NCI-H2227 (cell line): ENCODE data around the gene DKK1.

ENCODE experiments used
- DNase-seq: peaks from one replicate; lab custom pipeline; 2025; ENCODE audit not compliant: unreplicated experiment; lab: John Stamatoyannopoulos, UW

The DKK1 gene

GRCh38 chr10:52316500-52316899 lies 2.4 kb downstream of the DKK1 start:
- DNase-seq, result no peak

DNA sequence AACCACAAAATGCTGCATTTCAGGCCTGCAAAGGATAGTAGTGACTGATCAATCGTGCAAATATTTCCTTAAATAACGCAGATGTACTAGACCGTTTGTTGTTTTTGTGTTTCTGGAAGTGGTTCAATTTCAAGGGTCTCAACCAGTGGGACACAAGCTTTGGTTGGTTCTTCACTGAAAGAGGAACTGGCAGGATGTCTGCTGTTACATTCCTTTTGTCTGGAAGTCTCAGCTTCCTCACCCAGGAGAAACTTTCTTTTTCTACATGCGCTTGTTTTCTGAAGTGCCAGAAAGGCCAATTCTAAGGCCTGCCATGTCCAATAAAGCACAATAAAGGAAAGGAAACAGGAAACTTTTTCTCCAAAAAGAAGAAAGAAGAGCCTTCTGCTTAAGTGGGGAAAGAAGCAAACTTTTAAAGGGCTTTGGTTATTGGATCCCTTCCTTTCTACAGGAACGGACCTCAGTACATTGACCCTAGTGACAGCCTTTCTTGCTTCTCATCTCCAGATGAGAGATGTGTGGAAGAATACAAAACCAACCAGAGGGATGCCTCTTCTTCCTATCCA lies 4.1 kb downstream of the DKK1 start:
- DNase-seq, result no peak

DNA sequence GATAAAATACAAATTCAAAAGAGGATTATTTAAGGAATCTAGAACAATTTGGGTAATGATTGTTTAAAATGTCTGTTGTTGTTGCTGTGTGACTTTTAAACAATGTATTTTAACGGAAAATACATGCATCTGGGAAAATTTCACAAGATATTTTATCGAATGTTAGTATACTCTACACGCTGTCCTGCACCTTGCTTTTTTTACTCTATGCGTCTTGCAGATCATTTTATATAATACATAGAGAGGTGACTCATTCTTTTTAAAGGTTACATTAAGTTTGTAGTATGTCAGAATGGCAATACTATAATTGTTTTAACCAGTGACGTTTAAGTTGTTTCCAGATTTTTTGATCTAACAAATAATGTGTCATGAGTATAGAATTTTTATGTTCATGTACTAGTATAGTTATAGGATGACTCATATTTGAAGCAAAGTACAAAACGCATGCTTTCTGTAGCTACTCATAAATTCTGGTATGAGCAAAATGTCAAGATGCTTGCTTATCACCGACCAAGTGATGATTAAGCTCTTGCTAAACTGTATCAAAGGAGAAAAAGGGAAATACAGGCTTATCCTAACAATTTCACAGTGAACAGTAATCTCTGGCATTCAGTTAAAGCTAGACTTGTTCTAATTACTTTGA lies 4.9 kb downstream of the DKK1 start:
- no peak for DNase-seq

DNA sequence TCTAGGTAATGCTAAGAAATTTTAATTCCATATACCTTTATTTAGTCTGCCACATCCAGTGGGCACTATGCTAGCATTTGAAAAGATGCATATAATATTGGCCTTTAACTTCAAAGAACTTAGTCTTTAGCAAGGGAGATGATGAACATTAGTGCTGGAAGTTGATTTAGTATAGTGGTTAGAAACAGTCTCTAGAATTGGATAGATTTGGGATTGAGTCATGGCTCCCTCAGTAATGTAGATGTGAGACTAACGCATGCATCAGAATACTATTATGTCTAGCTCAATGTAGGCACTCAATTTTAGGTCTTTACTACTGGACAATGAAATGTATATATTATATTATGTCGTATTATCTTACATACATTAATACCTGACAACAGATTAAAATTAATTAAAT lies 5.8 kb downstream of the DKK1 start:
- no peak for DNase-seq

DNA sequence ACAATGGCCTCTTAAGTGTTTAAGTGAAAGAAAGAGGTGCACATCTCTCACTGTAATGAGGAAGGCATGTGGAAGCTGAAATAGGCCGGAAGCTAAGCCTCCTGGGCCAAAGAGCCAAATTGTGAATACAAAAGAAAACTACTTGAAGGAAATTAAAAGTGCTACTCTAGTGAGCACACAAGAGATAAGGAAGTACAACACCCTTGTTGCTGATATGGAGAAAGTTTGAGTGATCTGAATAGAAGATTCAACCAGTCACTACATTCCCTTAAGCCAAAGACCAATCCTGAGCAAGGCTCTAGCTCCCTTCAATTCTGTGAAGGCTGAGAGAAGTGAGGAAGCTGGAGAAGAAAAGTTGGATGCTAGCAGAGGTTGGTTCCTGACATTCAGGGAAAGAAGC lies 8.2 kb downstream of the DKK1 start:
- no peak for DNase-seq

DNA sequence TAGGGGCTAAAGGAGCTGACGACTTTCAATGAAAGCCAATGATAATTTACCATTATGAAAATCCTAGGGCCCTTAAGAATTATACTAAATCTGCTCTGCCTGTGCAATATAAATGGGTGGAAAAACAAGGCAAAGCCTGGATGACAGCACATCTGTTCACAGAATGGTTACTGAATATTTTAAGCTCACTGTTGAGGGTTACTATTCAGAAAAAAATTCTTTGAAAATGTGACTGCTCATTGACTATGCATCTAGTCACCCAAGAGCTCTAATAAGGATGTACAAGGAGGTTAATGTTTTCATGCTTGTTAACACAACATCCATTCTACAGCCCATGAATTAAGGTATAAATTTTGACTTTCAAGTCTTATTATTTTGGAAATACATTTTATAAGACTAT lies 8.9 kb downstream of the DKK1 start:
- DNase-seq, result no peak

- DNase-seq, result no peak
These were observed 12.3 kb downstream of the DKK1 start for GRCh38 chr10:52326382-52326781.

DNA sequence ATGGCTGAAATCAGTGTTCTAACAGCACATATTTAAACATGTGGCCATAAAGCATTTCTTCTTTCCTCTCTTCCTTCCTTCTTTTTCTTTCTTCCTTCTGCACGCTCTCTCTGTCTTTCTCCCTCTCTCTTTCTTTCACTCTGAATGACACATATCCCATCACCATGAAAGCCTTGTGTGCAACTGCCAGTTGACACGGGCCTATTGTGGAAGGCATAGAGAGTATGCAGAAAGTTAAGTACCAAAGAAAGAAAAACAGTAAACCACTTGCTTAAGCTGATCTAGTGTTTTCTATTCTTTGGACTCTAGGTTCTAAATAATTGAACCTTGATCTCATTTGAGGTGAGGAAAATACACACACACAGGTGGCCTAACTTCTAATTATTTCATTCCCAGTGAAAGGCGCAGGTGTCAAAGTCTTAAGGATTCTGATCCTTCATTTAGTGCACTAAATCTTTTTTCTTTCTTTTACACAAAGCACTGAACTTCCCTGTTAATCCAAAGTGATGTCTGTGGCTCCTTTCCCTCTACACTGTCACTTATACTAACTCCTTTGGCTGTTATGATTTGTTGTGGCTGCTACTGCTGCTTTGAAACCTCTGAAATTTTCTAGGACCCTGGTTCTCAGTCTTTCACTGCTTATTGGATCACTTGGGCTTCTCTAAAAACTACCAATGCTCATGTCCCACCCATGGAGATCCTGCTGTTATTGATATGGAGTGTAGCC lies 17.7 kb downstream of the DKK1 start:
- DNase-seq, result no peak

- DNase-seq, result no peak
These were observed 18.7 kb downstream of the DKK1 start for GRCh38 chr10:52332815-52333214.

- DNase-seq, result no peak
These were observed 20.5 kb downstream of the DKK1 start for GRCh38 chr10:52334595-52334994.

GRCh38 chr10:52335665-52336064 lies 21.6 kb downstream of the DKK1 start:
- DNase-seq, result no peak

DNA sequence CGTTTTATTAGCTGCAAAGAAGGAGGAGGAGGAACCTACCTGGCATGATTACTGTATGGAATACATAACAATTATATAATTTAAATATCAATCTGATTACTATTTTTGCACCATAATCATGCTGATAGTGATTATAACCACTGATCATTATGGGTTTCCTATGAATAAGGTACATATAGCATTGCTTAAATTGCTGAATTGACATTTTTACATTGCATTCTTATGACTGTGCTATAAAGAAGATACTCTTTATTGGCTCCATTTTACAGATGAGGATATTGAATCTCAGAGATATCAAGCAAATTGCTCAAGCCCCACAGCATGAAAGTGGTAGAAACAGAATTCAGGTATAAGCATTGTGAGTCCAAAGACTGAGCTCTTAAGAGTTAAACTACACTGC lies 23.1 kb downstream of the DKK1 start:
- DNase-seq, result no peak

GRCh38 chr10:52343439-52343838 lies 29.4 kb downstream of the DKK1 start:
- no peak for DNase-seq

DNA sequence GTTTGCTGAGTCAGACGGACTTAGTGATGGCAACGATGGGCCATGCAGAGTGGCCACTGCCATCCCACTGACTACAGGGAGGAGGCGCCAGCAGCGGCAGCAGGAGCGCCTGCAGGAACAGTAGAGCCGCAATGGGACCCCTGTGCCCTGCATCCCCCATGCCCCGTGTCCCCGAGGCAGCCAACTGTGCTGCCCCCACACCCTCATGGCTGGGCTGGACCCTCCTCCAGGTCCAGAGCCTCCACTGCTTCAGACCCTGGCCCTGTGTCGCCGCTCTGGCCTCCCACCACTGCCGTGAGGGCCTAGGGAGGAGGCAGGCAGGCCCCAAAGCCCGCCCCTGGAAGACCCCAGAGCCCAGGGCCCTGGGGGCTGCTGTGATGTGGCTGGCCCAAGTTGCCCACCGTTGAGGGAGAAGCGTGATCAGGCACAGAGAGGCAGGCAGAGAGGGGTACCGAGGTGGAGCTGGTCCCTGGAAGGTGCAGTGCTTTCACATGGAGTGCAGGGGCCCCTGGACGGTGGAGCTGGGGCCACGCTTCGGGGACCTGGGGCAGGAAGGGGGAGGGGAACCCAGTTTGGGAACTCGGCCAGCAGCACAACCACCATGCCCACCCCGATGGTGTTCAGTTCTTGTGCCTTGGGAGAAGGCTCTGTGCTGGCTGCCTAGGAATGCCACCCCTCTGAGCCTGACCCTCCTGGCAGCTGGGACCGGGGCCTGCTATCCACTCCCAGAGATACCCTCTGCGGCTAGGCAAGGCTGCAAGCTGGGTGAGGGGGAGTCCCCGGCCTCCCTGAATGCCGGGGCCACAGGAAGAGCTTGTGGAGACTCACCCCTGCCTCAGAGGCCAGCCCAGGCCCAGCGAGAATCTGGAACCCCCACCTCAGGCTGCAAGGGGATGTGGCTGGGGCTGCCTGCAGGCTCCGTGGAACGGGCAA lies 32.6 kb downstream of the DKK1 start:
- DNase-seq, result no peak

DNA sequence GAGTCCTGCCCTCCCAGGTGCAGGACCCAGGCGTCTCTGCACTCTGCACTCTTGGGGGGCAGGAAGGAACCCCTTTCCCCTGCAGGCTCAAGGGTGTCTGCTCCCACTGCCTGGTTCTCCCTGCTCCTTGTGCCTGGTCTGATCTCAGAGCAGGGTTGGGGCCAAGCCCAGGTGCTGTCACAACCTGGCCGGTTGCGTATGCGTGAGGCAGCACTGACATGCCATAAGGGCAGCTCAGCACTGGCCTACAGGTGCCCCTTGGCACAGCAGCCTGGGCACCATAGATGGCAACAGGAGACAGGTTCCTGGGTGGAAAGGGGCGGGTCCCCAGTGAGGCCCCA lies 33.2 kb downstream of the DKK1 start:
- no peak for DNase-seq

- no peak for DNase-seq
These were observed 34.0 kb downstream of the DKK1 start for GRCh38 chr10:52348037-52348564.

- DNase-seq, result no peak
These were observed 37.8 kb downstream of the DKK1 start for GRCh38 chr10:52351914-52352330.

DNA sequence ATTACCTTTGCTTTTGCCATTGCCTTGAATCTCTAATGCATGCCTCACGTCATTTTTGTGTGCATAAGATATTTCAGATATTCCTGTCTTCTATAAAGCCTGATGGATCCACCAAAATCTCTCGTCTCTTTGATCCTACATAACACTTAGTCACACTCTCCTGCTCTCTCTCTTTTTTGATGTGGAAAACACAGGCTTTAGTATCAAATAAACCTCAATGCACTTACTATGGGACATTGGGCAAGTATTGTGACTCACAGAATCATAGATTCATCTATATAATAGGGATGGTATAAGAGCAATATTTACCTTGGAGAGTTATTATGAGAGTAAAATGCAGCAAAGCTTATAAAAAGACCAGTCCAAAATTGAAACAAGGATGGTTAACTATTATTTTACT lies 39.1 kb downstream of the DKK1 start:
- DNase-seq, result no peak

DNA sequence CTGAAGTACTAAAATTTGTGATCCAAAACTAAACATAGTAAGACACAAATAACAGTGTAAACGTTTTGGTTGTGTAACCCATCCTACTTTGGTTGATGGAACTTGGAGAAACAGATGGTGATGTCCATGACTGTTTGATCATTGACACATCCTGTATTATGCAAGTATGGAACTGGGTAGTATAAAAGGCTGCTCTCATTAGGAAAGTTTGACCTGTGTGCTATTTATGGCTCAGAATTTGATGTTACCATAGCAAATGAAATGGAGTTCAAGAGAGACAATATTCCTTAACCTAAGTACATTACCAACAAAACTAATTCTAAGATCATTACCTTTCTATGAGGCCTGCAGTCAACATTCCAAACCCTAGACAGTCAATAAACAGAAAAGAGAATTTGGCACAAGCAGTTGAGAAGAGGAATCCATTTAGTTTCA lies 39.9 kb downstream of the DKK1 start:
- no peak for DNase-seq

DNA sequence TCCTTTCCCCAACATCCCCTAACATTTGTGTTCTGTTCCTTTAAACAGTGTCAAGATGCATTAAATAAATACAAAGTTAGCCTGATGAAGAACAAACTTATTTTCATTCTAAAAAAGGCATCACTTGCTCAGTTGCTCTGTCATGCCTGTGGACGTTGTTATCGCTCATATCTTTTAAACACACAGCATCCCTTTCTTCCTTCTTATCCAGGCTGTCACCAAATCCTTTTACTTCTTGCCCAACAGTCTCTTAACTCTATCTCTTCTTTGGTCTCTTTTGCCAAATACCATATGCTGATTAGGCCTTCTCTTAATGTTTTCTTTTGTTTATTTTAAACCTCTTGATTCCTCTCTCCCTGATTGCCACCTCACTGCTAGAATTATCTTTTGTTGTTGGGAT lies 43.9 kb downstream of the DKK1 start:
- no peak for DNase-seq

GRCh38 chr10:52359441-52359840 lies 45.4 kb downstream of the DKK1 start:
- DNase-seq, result no peak
